SU-DHL-6 (cell line): ENCODE measurements around the gene FKBP5.

Experiments used
- H2AFZ ChIP-seq: fragments of 200-600 bp; sonication (generic); 2 replicates; pipeline ENCODE4 v1.6.1; 2014; ENCODE audit warnings: low read depth, mild to moderate bottlenecking, moderate library complexity, mixed read lengths, antibody characterized with exemption, low read length; ENCODE audit not compliant: severe bottlenecking
- H3F3A ChIP-seq: fragments of 200-600 bp; shearing (Covaris generic); 2 replicates; pipeline ENCODE4 v1.6.0; 2016; ENCODE audit warnings: antibody characterized with exemption, mild to moderate bottlenecking; ENCODE audit not compliant: insufficient read depth
- H3K27ac ChIP-seq: fragments of 200-600 bp; sonication (generic); 2 replicates; pipeline ENCODE4 v1.5.1; 2016; ENCODE audit warnings: low read depth, mild to moderate bottlenecking, low read length, moderate library complexity, mixed read lengths
- H3K27me3 ChIP-seq: fragments of 200-600 bp; sonication (generic), shearing (Covaris generic); 2 replicates; pipeline ENCODE4 v1.6.0; 2014; ENCODE audit warnings: mild to moderate bottlenecking, low read length
- H3K36me3 ChIP-seq: fragments of 200-600 bp; sonication (generic); 2 replicates; pipeline ENCODE4 v1.6.1; 2014; ENCODE audit warnings: mild to moderate bottlenecking, low read length, mixed read lengths
- H3K4me2 ChIP-seq: fragments of 300-600, 200-600 bp; shearing (Covaris generic), sonication (generic); 2 replicates; pipeline ENCODE4 v1.6.0; 2014; ENCODE audit warnings: low read length, low read depth, mild to moderate bottlenecking; ENCODE audit not compliant: poor library complexity, severe bottlenecking
- H3K4me3 ChIP-seq: fragments of 200-600 bp; sonication (generic); 2 replicates; pipeline ENCODE4 v1.5.1; 2014; ENCODE audit warnings: antibody characterized with exemption, low read length, mild to moderate bottlenecking, mixed read lengths; ENCODE audit not compliant: insufficient read depth, poor library complexity, severe bottlenecking
- H3K79me2 ChIP-seq: fragments of 200-600 bp; sonication (generic); 2 replicates; pipeline ENCODE4 v1.6.1; 2014; ENCODE audit warnings: mild to moderate bottlenecking, low read length, moderate library complexity; ENCODE audit not compliant: insufficient read depth
- H3K9ac ChIP-seq: fragments of 200-600 bp; sonication (generic); 2 replicates; pipeline ENCODE4 v1.7.0; 2014; ENCODE audit warnings: mild to moderate bottlenecking, low read length
- H3K9me2 ChIP-seq: fragments of 200-600 bp; sonication (generic); replicated peaks from 2 replicates; pipeline ENCODE4 v1.6.1; 2014; ENCODE audit warnings: low read length; ENCODE audit not compliant: insufficient read depth
- H3K9me3 ChIP-seq: fragments of 200-600 bp; sonication (generic); 2 replicates; pipeline ENCODE4 v1.6.1; 2014; ENCODE audit warnings: low read length, mixed read lengths; ENCODE audit not compliant: insufficient read depth
- H4K20me1 ChIP-seq: fragments of 200-600 bp; sonication (generic); 2 replicates; pipeline ENCODE4 v1.6.1; 2014; ENCODE audit warnings: low read depth, mild to moderate bottlenecking, antibody characterized with exemption, low read length, moderate library complexity, mixed read lengths
- CTCF ChIP-seq: fragments of 200-600 bp; sonication (generic); IDR thresholded peaks from one replicate; pipeline ENCODE4 v1.5.1; 2017; ENCODE audit warnings: antibody characterized with exemption, mild to moderate bottlenecking, low read length, moderate library complexity; ENCODE audit not compliant: insufficient read depth, poor library complexity, severe bottlenecking
- EZH2phosphoT487 ChIP-seq: fragments of 200-600 bp; sonication (generic), shearing (Covaris generic); conservative IDR thresholded peaks from 2 replicates; pipeline ENCODE4 v1.6.1; 2018; ENCODE audit warnings: mild to moderate bottlenecking, antibody characterized with exemption, low read length, moderate library complexity, mixed read lengths

The FKBP5 gene

DNA sequence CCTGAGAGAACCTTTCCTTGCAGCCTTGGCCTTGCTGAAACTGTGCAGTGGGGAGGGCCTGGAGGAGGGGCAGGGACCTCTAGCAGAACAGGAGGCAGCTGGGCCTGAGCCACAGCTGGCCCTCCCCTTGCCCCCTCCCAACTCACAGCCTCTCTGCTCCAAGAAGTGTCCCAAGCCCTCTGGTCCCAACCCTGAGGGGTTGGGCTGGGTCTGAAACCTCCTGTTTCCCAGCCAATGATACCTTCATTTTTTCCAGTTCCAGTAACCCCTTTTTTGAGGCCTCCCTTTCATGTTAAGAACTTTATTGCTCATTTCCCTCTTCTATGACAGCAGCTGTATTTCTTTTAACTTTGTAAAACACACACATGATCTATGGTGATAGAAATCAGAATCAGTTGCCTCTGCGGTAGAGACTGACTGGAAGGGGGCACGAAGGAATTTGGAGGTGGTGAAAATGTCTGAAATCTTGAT is 30.2 kb upstream of the FKBP5 start:
- no peak overlapping the region for H2AFZ ChIP-seq
- no peak overlapping the region for H3K9ac ChIP-seq
- no peak for TF ChIP-seq EZH2phosphoT487
- TF ChIP-seq CTCF: no peak
- no peaks in the 10 kb centered on the region for H3K36me3 ChIP-seq
- no peaks in the 10 kb centered on the region for H3K27me3 ChIP-seq
- H4K20me1 ChIP-seq: no peaks in the 10 kb centered on the region
- H3K9me2 ChIP-seq: no peaks in the 10 kb centered on the region
- H3K4me2 ChIP-seq: no peak overlapping the region
- peaks cover 7% of the 10 kb centered on the region; the same call in 1 of the 2 replicates for H3F3A ChIP-seq
- H3K27ac ChIP-seq: peak overlapping the region; percentile 22
- H3K4me3 ChIP-seq: no peak overlapping the region
- H3K9me3 ChIP-seq: no peaks in the 10 kb centered on the region
- no peaks in the 10 kb centered on the region for H3K79me2 ChIP-seq

- Histone ChIP-seq H4K20me1 (no peaks in the 10 kb centered on the region), H3K27ac (no peak overlapping the region), H3K9ac (no peak overlapping the region), H3K4me2 (no peak overlapping the region), H3K9me3 (no peaks in the 10 kb centered on the region), H3F3A (peaks cover 7% of the 10 kb centered on the region; the same call in 1 of the 2 replicates), H3K79me2 (no peaks in the 10 kb centered on the region), H3K4me3 (no peak overlapping the region), H3K27me3 (no peaks in the 10 kb centered on the region), H2AFZ (no peak overlapping the region), H3K9me2 (no peaks in the 10 kb centered on the region), H3K36me3 (no peaks in the 10 kb centered on the region)
- no peak for TF ChIP-seq EZH2phosphoT487
- no peak for TF ChIP-seq CTCF
Observed at GRCh38 chr6:35718375-35718736, 29.6 kb upstream of the FKBP5 start.

GRCh38 chr6:35717449-35718374 is 29.0 kb upstream of the FKBP5 start:
- Histone ChIP-seq H3K36me3 (no peaks in the 10 kb centered on the region), H3K27ac (no peak overlapping the region), H3K4me3 (no peak overlapping the region), H4K20me1 (no peaks in the 10 kb centered on the region), H3K79me2 (no peaks in the 10 kb centered on the region), H3K4me2 (no peak overlapping the region), H2AFZ (no peak overlapping the region), H3K9me3 (no peaks in the 10 kb centered on the region), H3K27me3 (no peaks in the 10 kb centered on the region), H3F3A (peaks cover 7% of the 10 kb centered on the region; the same call in 1 of the 2 replicates), H3K9ac (no peak overlapping the region), H3K9me2 (no peaks in the 10 kb centered on the region)
- TF ChIP-seq EZH2phosphoT487: no peak
- TF ChIP-seq CTCF: no peak
